SJSA1 (cell line): ENCODE results near the gene MEF2B. TPM values are rescaled to one million over a fixed set of nuclear protein-coding genes. Genes with fewer than 3 reads are reported as not detected.

Experiments
- DNase-seq, 2 experiments: peaks; one replicate each; pipeline ENCODE4 v3.0.0-alpha.2; 2015 to 2020; ENCODE audit warnings: low spot score in 2 of 2, low read depth in 1 of 2
- H3K27ac ChIP-seq: fragments of 250-450 bp; sonication (Bioruptor Pico); 2 replicates; pipeline ENCODE4 v1.5.1; 2020; ENCODE audit warnings: mild to moderate bottlenecking, moderate library complexity
- H3K27me3 ChIP-seq: fragments of 250-450 bp; sonication (Bioruptor Pico); replicated peaks from 2 replicates; pipeline ENCODE4 v1.5.1; 2020; ENCODE audit warnings: mild to moderate bottlenecking, moderate library complexity
- H3K36me3 ChIP-seq: fragments of 250-450 bp; sonication (Bioruptor Pico); 2 replicates; pipeline ENCODE4 v1.5.1; 2020; ENCODE audit warnings: mild to moderate bottlenecking
- H3K4me1 ChIP-seq: fragments of 250-450 bp; sonication (Bioruptor Pico); replicated peaks from 2 replicates; pipeline ENCODE4 v1.6.1; 2021; ENCODE audit warnings: mild to moderate bottlenecking
- H3K4me3 ChIP-seq: fragments of 250-450 bp; sonication (Bioruptor Pico); 2 replicates; pipeline ENCODE4 v1.5.1; 2020; ENCODE audit warnings: mild to moderate bottlenecking
- H3K9me3 ChIP-seq: fragments of 250-450 bp; sonication (Bioruptor Pico); replicated peaks from 2 replicates; pipeline ENCODE4 v1.5.1; 2020; ENCODE audit warnings: mild to moderate bottlenecking
- total RNA-seq: library from RNA; depleted of rRNA; stranded (reverse); fragments of >200 nt; shearing (Covaris generic); gene quantifications from 2 replicates; pipeline ENCODE4 v1.2.3, GENCODE V29; 2014; rRNA removed

The MEF2B gene
- 0.11 TPM in 1 of 2 replicates, not detected in the other for total RNA-seq

GRCh38 chr19:19170053-19170872 lies at the start of gene MEF2B:
MEF2B (minus strand) TSS chr19:19170263; CDS start chr19:19150735, 19,528 bp downstream.
- no peak within 1 kb of the TSS for H3K4me3 ChIP-seq
- no peaks in the 10 kb centered on the region for H3K4me1 ChIP-seq

GRCh38 chr19:19218911-19219310 lies 48.8 kb upstream of the MEF2B start:
- H3K27ac ChIP-seq = no peak overlapping the region
- H3K4me1 ChIP-seq = no peaks in the 10 kb centered on the region
- DNase-seq = no peak
- no peaks in the 10 kb centered on the region for H3K36me3 ChIP-seq
- H3K27me3 ChIP-seq = peaks cover 25% of the 10 kb centered on the region
- H3K4me3 ChIP-seq = no peak overlapping the region
- peaks cover 4% of the 10 kb centered on the region; the same call in 1 of the 2 replicates for H3K9me3 ChIP-seq

More at GRCh38 chr19:19170053-19170872, at the start of gene MEF2B:
- DNase-seq = no peak
- no peaks in the 10 kb centered on the region for H3K27me3 ChIP-seq
- H3K36me3 ChIP-seq = 0 out of 2 replicates have a peak, but pooled peaks cover 2% of the 10 kb centered on the region
- no peaks in the 10 kb centered on the region for H3K9me3 ChIP-seq
- no peak within 1 kb of the TSS for H3K27ac ChIP-seq

- Histone ChIP-seq H3K9me3 (peaks cover 4% of the 10 kb centered on the region; the same call in 1 of the 2 replicates), H3K27ac (no peak overlapping the region), H3K4me3 (no peak overlapping the region), H3K27me3 (peaks cover 32% of the 10 kb centered on the region), H3K4me1 (no peaks in the 10 kb centered on the region), H3K36me3 (no peaks in the 10 kb centered on the region)
- no peak for DNase-seq
These were observed 47.0 kb upstream of the MEF2B start for GRCh38 chr19:19217099-19217498.

- no peaks in the 10 kb centered on the region for H3K4me1 ChIP-seq
- DNase-seq = no peak
- peaks cover 4% of the 10 kb centered on the region; the same call in 1 of the 2 replicates for H3K9me3 ChIP-seq
- peaks cover 40% of the 10 kb centered on the region for H3K27me3 ChIP-seq
- no peak overlapping the region for H3K4me3 ChIP-seq
- no peaks in the 10 kb centered on the region for H3K36me3 ChIP-seq
- no peak overlapping the region for H3K27ac ChIP-seq
These were observed 45.7 kb upstream of the MEF2B start for GRCh38 chr19:19215792-19216191.

- H3K27me3 ChIP-seq = peaks cover 38% of the 10 kb centered on the region
- peak; percentile 22 to 65 for DNase-seq
These were observed 44.8 kb upstream of the MEF2B start for GRCh38 chr19:19214892-19215291.

GRCh38 chr19:19214159-19214490 lies 44.1 kb upstream of the MEF2B start:
- H3K9me3 ChIP-seq = peaks cover 4% of the 10 kb centered on the region; the same call in 1 of the 2 replicates
- no peak overlapping the region for H3K27ac ChIP-seq
- peaks cover 38% of the 10 kb centered on the region for H3K27me3 ChIP-seq
- no peak overlapping the region for H3K4me3 ChIP-seq
- H3K36me3 ChIP-seq = no peaks in the 10 kb centered on the region
- no peaks in the 10 kb centered on the region for H3K4me1 ChIP-seq
- DNase-seq = no peak

More at GRCh38 chr19:19214892-19215291, 44.8 kb upstream of the MEF2B start:
- Histone ChIP-seq H3K4me3 (no peak overlapping the region), H3K36me3 (no peaks in the 10 kb centered on the region), H3K27ac (no peak overlapping the region), H3K9me3 (peaks cover 4% of the 10 kb centered on the region; the same call in 1 of the 2 replicates), H3K4me1 (no peaks in the 10 kb centered on the region)

GRCh38 chr19:19213426-19214158 lies 43.5 kb upstream of the MEF2B start:
- no peak for DNase-seq
- Histone ChIP-seq H3K27ac (no peak overlapping the region), H3K36me3 (no peaks in the 10 kb centered on the region), H3K4me3 (no peak overlapping the region), H3K4me1 (no peaks in the 10 kb centered on the region), H3K9me3 (peaks cover 4% of the 10 kb centered on the region; the same call in 1 of the 2 replicates), H3K27me3 (peaks cover 41% of the 10 kb centered on the region)

- Histone ChIP-seq H3K4me3 (no peak overlapping the region), H3K27ac (no peak overlapping the region), H3K4me1 (no peaks in the 10 kb centered on the region), H3K9me3 (peaks cover 4% of the 10 kb centered on the region; the same call in 1 of the 2 replicates), H3K27me3 (peaks cover 41% of the 10 kb centered on the region), H3K36me3 (no peaks in the 10 kb centered on the region)
- no peak for DNase-seq
These were observed 42.9 kb upstream of the MEF2B start for GRCh38 chr19:19212916-19213315.

GRCh38 chr19:19211499-19212420 lies 41.7 kb upstream of the MEF2B start, which contains the start of gene NCAN:
NCAN (plus strand) TSS chr19:19211958; CDS start chr19:19216954, 4,996 bp downstream.
- peak in 1 of 2 experiments; percentile 42 for DNase-seq
- H3K27me3 ChIP-seq = peaks cover 35% of the 10 kb centered on the region
- H3K4me1 ChIP-seq = no peaks in the 10 kb centered on the region
- H3K9me3 ChIP-seq = no peaks in the 10 kb centered on the region
- no peak within 1 kb of the TSS for H3K27ac ChIP-seq
- H3K36me3 ChIP-seq = no peaks in the 10 kb centered on the region
- H3K4me3 ChIP-seq = no peak within 1 kb of the TSS

- Histone ChIP-seq H3K36me3 (no peaks in the 10 kb centered on the region), H3K4me1 (no peaks in the 10 kb centered on the region), H3K27me3 (peaks cover 41% of the 10 kb centered on the region), H3K4me3 (no peak overlapping the region), H3K9me3 (no peaks in the 10 kb centered on the region), H3K27ac (no peak overlapping the region)
- DNase-seq = no peak
These were observed 39.3 kb upstream of the MEF2B start for GRCh38 chr19:19209372-19209771.

- peaks cover 2% of the 10 kb centered on the region; the same call in 1 of the 2 replicates for H3K36me3 ChIP-seq
- H3K4me3 ChIP-seq = no peak overlapping the region
- H3K27me3 ChIP-seq = peaks cover 36% of the 10 kb centered on the region
- peaks cover 6% of the 10 kb centered on the region for H3K4me1 ChIP-seq
- no peak for DNase-seq
- H3K27ac ChIP-seq = no peak overlapping the region
- no peaks in the 10 kb centered on the region for H3K9me3 ChIP-seq
These were observed 37.8 kb upstream of the MEF2B start for GRCh38 chr19:19207637-19208572.

- H3K27me3 ChIP-seq = peaks cover 28% of the 10 kb centered on the region
These were observed 36.9 kb upstream of the MEF2B start for GRCh38 chr19:19206938-19207337.

More at GRCh38 chr19:19206938-19207337, 36.9 kb upstream of the MEF2B start:
- Histone ChIP-seq H3K9me3 (no peaks in the 10 kb centered on the region), H3K4me3 (no peak overlapping the region), H3K27ac (no peak overlapping the region), H3K4me1 (peaks cover 14% of the 10 kb centered on the region), H3K36me3 (peaks cover 10% of the 10 kb centered on the region; the same call in 1 of the 2 replicates)
- no peak for DNase-seq
